ENCODE measurements around the gene GPR101.

The GPR101 gene

GRCh38 chrX:137033774-137034507, at the start of gene GPR101:
Gene GPR101, minus strand, starts transcription at chrX:137033995. Its CDS starts 2,321 bp downstream, at chrX:137031674.
- DNase-seq (ENCODE audit: low read depth, low spot score), result no peak

GRCh38 chrX:137081239-137081638, 47.4 kb upstream of the GPR101 start:
- no peak for DNase-seq (ENCODE audit: low read depth, low spot score)

- DNase-seq (ENCODE audit: low read depth, low spot score), result no peak
Observed at GRCh38 chrX:137072396-137072795, 38.6 kb upstream of the GPR101 start.

- no peak for DNase-seq (ENCODE audit: low read depth, low spot score)
Observed at GRCh38 chrX:137071596-137071995, 37.8 kb upstream of the GPR101 start.

- DNase-seq (ENCODE audit: low read depth, low spot score), result no peak
Observed at GRCh38 chrX:137067147-137067546, 33.4 kb upstream of the GPR101 start.

GRCh38 chrX:137062915-137063617, 29.3 kb upstream of the GPR101 start:
- no peak for DNase-seq (ENCODE audit: low read depth, low spot score)

- no peak for DNase-seq (ENCODE audit: low read depth, low spot score)
Observed at GRCh38 chrX:137058339-137059127, 24.7 kb upstream of the GPR101 start.

- DNase-seq (ENCODE audit: low read depth, low spot score), result no peak
Observed at GRCh38 chrX:137052643-137053235, 18.9 kb upstream of the GPR101 start.

GRCh38 chrX:137051978-137052642, 18.3 kb upstream of the GPR101 start:
- DNase-seq (ENCODE audit: low read depth, low spot score), result peak; percentile 91

- DNase-seq (ENCODE audit: low read depth, low spot score), result no peak
Observed at GRCh38 chrX:137044893-137045292, 11.1 kb upstream of the GPR101 start.

GRCh38 chrX:137043736-137044135, 9.9 kb upstream of the GPR101 start:
- no peak for DNase-seq (ENCODE audit: low read depth, low spot score)

- DNase-seq (ENCODE audit: low read depth, low spot score), result no peak
Observed at GRCh38 chrX:137041329-137041728, 7.5 kb upstream of the GPR101 start.

- no peak for DNase-seq (ENCODE audit: low read depth, low spot score)
Observed at GRCh38 chrX:137040113-137040794, 6.5 kb upstream of the GPR101 start.

- no peak for DNase-seq (ENCODE audit: low read depth, low spot score)
Observed at GRCh38 chrX:137034508-137034872, 695 bp upstream of the GPR101 start.

- DNase-seq (ENCODE audit: low read depth, low spot score), result no peak
Observed at GRCh38 chrX:137032841-137033773, 688 bp downstream of the GPR101 start.

- no peak for DNase-seq (ENCODE audit: low read depth, low spot score)
Observed at GRCh38 chrX:137032341-137032694, 1.5 kb downstream of the GPR101 start.

- DNase-seq (ENCODE audit: low read depth, low spot score), result peak; percentile 82
Observed at GRCh38 chrX:137031517-137032340, 2.1 kb downstream of the GPR101 start.

GRCh38 chrX:137031039-137031438, 2.8 kb downstream of the GPR101 start:
- no peak for DNase-seq (ENCODE audit: low read depth, low spot score)

GRCh38 chrX:137028699-137029098, 5.1 kb downstream of the GPR101 start:
- DNase-seq (ENCODE audit: low read depth, low spot score), result no peak

All from ELF-1 (cell line).